HG03558 (cell line): Measurements from ENCODE around the gene PTCH2.

Experiments used
- ATAC-seq: cut with Tn5 transposase; IDR thresholded peaks from one replicate; pipeline ENCODE4 v1.9.1; 2021; ENCODE audit warnings: moderate number of reproducible peaks; ENCODE audit not compliant: unreplicated experiment; ENCODE audit errors: extremely low read depth

Gene PTCH2

GRCh38 chr1:44785029-44785380, 58.0 kb downstream of the PTCH2 start:
- ATAC-seq = no peak

GRCh38 chr1:44784094-44785028, 58.7 kb downstream of the PTCH2 start:
- no peak for ATAC-seq

- no peak for ATAC-seq
Measured at GRCh38 chr1:44783697-44784093, 59.4 kb downstream of the PTCH2 start.

- ATAC-seq = no peak
Measured at GRCh38 chr1:44780583-44781121, 62.4 kb downstream of the PTCH2 start.

- no peak for ATAC-seq
Measured at GRCh38 chr1:44778705-44779576, 64.1 kb downstream of the PTCH2 start.

- no peak for ATAC-seq
Measured at GRCh38 chr1:44777969-44778635, 65.0 kb downstream of the PTCH2 start.

- ATAC-seq = no peak
Measured at GRCh38 chr1:44777547-44777946, 65.5 kb downstream of the PTCH2 start.

- ATAC-seq = no peak
Measured at GRCh38 chr1:44776730-44777068, 66.4 kb downstream of the PTCH2 start.

GRCh38 chr1:44775930-44776729, 66.9 kb downstream of the PTCH2 start:
- ATAC-seq = no peak

GRCh38 chr1:44775078-44775929, 67.7 kb downstream of the PTCH2 start, which contains the start of gene RPS8:
TSS of gene RPS8 (plus strand) at chr1:44775540. CDS start at chr1:44775597, 57 bp downstream.
- ATAC-seq = peak; percentile 57
